ENCODE measurements around the gene ERC1. TPM values are rescaled to one million over a fixed set of nuclear protein-coding genes. Genes with fewer than 3 reads are reported as not detected.

The ERC1 gene
- total and polyA plus RNA-seq, 9 of the 15 experiments (the other 6 are each of a cell fraction or from before 2014, with no cell fraction given) = 0.74 to 11.8 (median 4.8) TPM

DNA sequence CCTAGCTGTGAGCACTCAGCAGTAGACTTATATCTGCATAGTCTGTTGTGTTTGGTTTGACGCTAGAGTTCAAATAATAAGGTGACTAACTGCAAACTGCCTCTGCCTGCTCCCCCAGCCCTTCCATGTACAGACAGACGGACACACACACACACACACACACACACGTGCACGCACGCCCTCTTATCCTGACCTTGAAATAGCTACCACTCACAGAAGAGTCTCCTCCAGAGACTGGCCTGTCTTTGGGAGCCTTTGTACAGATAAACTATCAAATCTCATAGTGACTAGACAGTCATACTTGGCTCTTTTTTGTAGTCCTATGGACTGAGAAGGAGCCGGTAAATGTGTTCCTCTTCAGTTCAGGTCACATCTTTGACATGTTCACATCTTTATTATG, 445.0 kb downstream of the ERC1 start (continued):
- no peak for TF ChIP-seq SIN3A (IDR thresholded peaks at IDR 0.05; ENCODE audit: borderline replicate concordance in 2 of 2, control insufficient read depth in 1 of 2, low read depth in 2 of 2, low read length in 2 of 2)
- no peak for TF ChIP-seq SMARCA4 (IDR thresholded peaks at IDR 0.05)
- no peak for TF ChIP-seq HNRNPH1 (optimal IDR thresholded peaks at IDR 0.05; ENCODE audit: low read depth, low read length)
- TF ChIP-seq ZNF445 (CRISPR knock-in tag; IDR thresholded peaks at IDR 0.05; ENCODE audit: low read depth) = no peak
- TF ChIP-seq, protein P1, sequence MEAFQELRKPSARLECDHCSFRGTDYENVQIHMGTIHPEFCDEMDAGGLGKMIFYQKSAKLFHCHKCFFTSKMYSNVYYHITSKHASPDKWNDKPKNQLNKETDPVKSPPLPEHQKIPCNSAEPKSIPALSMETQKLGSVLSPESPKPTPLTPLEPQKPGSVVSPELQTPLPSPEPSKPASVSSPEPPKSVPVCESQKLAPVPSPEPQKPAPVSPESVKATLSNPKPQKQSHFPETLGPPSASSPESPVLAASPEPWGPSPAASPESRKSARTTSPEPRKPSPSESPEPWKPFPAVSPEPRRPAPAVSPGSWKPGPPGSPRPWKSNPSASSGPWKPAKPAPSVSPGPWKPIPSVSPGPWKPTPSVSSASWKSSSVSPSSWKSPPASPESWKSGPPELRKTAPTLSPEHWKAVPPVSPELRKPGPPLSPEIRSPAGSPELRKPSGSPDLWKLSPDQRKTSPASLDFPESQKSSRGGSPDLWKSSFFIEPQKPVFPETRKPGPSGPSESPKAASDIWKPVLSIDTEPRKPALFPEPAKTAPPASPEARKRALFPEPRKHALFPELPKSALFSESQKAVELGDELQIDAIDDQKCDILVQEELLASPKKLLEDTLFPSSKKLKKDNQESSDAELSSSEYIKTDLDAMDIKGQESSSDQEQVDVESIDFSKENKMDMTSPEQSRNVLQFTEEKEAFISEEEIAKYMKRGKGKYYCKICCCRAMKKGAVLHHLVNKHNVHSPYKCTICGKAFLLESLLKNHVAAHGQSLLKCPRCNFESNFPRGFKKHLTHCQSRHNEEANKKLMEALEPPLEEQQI (IDR thresholded peaks at IDR 0.05) = no peak
- TF ChIP-seq XRCC4 (IDR thresholded peaks at IDR 0.05; ENCODE audit: extremely low read depth, insufficient read depth, insufficient read length) = no peak
- TF ChIP-seq FOSL1 (tag; conservative IDR thresholded peaks at IDR 0.05) = no peak
- TF ChIP-seq, protein P2, sequence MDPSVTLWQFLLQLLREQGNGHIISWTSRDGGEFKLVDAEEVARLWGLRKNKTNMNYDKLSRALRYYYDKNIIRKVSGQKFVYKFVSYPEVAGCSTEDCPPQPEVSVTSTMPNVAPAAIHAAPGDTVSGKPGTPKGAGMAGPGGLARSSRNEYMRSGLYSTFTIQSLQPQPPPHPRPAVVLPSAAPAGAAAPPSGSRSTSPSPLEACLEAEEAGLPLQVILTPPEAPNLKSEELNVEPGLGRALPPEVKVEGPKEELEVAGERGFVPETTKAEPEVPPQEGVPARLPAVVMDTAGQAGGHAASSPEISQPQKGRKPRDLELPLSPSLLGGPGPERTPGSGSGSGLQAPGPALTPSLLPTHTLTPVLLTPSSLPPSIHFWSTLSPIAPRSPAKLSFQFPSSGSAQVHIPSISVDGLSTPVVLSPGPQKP (CRISPR knock-in tag; IDR thresholded peaks at IDR 0.05) = no peak
- TF ChIP-seq, protein P3, sequence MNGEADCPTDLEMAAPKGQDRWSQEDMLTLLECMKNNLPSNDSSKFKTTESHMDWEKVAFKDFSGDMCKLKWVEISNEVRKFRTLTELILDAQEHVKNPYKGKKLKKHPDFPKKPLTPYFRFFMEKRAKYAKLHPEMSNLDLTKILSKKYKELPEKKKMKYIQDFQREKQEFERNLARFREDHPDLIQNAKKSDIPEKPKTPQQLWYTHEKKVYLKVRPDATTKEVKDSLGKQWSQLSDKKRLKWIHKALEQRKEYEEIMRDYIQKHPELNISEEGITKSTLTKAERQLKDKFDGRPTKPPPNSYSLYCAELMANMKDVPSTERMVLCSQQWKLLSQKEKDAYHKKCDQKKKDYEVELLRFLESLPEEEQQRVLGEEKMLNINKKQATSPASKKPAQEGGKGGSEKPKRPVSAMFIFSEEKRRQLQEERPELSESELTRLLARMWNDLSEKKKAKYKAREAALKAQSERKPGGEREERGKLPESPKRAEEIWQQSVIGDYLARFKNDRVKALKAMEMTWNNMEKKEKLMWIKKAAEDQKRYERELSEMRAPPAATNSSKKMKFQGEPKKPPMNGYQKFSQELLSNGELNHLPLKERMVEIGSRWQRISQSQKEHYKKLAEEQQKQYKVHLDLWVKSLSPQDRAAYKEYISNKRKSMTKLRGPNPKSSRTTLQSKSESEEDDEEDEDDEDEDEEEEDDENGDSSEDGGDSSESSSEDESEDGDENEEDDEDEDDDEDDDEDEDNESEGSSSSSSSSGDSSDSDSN (IDR thresholded peaks at IDR 0.05; ENCODE audit: borderline replicate concordance in 1 of 2, low read depth in 2 of 2, low read length in 2 of 2) = no peak
- no peak for TF ChIP-seq ZNF764 (CRISPR knock-in tag; IDR thresholded peaks at IDR 0.05; ENCODE audit: low read depth)
- no peak for TF ChIP-seq TRIM24 (IDR thresholded peaks at IDR 0.05)
- TF ChIP-seq BHLHE40 (IDR thresholded peaks at IDR 0.05; ENCODE audit: low read length) = peak; percentile 80
- no peak for TF ChIP-seq MCM3 (IDR thresholded peaks at IDR 0.05)
- no peak for TF ChIP-seq ETV1 (tag; conservative IDR thresholded peaks at IDR 0.05; ENCODE audit: low read depth)
- no peak for TF ChIP-seq BRD9 (IDR thresholded peaks at IDR 0.05; ENCODE audit: low read depth, partially characterized antibody)
- TF ChIP-seq ETS2 (tag; IDR thresholded peaks at IDR 0.05; ENCODE audit: borderline replicate concordance, poor library complexity, severe bottlenecking) = no peak
- TF ChIP-seq, protein P4, sequence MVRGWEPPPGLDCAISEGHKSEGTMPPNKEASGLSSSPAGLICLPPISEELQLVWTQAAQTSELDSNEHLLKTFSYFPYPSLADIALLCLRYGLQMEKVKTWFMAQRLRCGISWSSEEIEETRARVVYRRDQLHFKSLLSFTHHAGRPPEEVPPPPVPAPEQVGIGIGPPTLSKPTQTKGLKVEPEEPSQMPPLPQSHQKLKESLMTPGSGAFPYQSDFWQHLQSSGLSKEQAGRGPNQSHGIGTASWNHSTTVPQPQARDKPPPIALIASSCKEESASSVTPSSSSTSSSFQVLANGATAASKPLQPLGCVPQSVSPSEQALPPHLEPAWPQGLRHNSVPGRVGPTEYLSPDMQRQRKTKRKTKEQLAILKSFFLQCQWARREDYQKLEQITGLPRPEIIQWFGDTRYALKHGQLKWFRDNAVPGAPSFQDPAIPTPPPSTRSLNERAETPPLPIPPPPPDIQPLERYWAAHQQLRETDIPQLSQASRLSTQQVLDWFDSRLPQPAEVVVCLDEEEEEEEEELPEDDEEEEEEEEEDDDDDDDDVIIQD (CRISPR knock-in tag; IDR thresholded peaks at IDR 0.05) = no peak
- TF ChIP-seq EP300 (IDR thresholded peaks at IDR 0.05; ENCODE audit: low read length) = 0 out of 2 replicates have a peak, but pooled peaks have one; percentile 7
- no peak for TF ChIP-seq TAF15 (IDR thresholded peaks at IDR 0.05; ENCODE audit: low read depth, low read length)
- TF ChIP-seq, protein P5, sequence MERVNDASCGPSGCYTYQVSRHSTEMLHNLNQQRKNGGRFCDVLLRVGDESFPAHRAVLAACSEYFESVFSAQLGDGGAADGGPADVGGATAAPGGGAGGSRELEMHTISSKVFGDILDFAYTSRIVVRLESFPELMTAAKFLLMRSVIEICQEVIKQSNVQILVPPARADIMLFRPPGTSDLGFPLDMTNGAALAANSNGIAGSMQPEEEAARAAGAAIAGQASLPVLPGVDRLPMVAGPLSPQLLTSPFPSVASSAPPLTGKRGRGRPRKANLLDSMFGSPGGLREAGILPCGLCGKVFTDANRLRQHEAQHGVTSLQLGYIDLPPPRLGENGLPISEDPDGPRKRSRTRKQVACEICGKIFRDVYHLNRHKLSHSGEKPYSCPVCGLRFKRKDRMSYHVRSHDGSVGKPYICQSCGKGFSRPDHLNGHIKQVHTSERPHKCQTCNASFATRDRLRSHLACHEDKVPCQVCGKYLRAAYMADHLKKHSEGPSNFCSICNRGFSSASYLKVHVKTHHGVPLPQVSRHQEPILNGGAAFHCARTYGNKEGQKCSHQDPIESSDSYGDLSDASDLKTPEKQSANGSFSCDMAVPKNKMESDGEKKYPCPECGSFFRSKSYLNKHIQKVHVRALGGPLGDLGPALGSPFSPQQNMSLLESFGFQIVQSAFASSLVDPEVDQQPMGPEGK (CRISPR knock-in tag; IDR thresholded peaks at IDR 0.05; ENCODE audit: borderline replicate concordance) = no peak

All from K562 (cell line).